Measurements from ENCODE around the gene USP38.

GRCh38 chr4:143215873-143216272 is 31.2 kb downstream of the USP38 start:
- TF ChIP-seq ELF1 (IDR thresholded peaks at IDR 0.05; ENCODE audit: borderline replicate concordance, low read depth) = no peak
- TF ChIP-seq RAD21 (IDR thresholded peaks at IDR 0.05; ENCODE audit: low read depth) = no peak
- no peak for TF ChIP-seq SP1 (IDR thresholded peaks at IDR 0.05; ENCODE audit: low read depth)
- TF ChIP-seq, protein P1, sequence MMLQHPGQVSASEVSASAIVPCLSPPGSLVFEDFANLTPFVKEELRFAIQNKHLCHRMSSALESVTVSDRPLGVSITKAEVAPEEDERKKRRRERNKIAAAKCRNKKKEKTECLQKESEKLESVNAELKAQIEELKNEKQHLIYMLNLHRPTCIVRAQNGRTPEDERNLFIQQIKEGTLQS (IDR thresholded peaks at IDR 0.05) = no peak
- TF ChIP-seq EZH2phosphoT487 (IDR thresholded peaks at IDR 0.05; ENCODE audit: borderline replicate concordance) = no peak
- no peak for TF ChIP-seq CTCF (IDR thresholded peaks at IDR 0.05 in 2 of 3, conservative IDR thresholded peaks at IDR 0.05 in 1 of 3; ENCODE audit: borderline replicate concordance in 1 of 3, insufficient read depth in 1 of 3, low read depth in 2 of 3, low read length in 2 of 3)
- no peak for TF ChIP-seq POLR2AphosphoS5 (IDR thresholded peaks at IDR 0.05; ENCODE audit: low read depth, low read length)
- TF ChIP-seq ZBTB33 (IDR thresholded peaks at IDR 0.05; ENCODE audit: extremely low read depth, insufficient replicate concordance, low read length) = no peak
- no peak for TF ChIP-seq ZFX (IDR thresholded peaks at IDR 0.05)
- TF ChIP-seq, protein P2, sequence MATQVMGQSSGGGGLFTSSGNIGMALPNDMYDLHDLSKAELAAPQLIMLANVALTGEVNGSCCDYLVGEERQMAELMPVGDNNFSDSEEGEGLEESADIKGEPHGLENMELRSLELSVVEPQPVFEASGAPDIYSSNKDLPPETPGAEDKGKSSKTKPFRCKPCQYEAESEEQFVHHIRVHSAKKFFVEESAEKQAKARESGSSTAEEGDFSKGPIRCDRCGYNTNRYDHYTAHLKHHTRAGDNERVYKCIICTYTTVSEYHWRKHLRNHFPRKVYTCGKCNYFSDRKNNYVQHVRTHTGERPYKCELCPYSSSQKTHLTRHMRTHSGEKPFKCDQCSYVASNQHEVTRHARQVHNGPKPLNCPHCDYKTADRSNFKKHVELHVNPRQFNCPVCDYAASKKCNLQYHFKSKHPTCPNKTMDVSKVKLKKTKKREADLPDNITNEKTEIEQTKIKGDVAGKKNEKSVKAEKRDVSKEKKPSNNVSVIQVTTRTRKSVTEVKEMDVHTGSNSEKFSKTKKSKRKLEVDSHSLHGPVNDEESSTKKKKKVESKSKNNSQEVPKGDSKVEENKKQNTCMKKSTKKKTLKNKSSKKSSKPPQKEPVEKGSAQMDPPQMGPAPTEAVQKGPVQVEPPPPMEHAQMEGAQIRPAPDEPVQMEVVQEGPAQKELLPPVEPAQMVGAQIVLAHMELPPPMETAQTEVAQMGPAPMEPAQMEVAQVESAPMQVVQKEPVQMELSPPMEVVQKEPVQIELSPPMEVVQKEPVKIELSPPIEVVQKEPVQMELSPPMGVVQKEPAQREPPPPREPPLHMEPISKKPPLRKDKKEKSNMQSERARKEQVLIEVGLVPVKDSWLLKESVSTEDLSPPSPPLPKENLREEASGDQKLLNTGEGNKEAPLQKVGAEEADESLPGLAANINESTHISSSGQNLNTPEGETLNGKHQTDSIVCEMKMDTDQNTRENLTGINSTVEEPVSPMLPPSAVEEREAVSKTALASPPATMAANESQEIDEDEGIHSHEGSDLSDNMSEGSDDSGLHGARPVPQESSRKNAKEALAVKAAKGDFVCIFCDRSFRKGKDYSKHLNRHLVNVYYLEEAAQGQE (IDR thresholded peaks at IDR 0.05; ENCODE audit: low read depth) = no peak
- no peak for TF ChIP-seq EZH2 (IDR thresholded peaks at IDR 0.05)
- TF ChIP-seq POLR2A (IDR thresholded peaks at IDR 0.05; ENCODE audit: borderline replicate concordance, extremely low read depth, insufficient read depth, insufficient read length) = no peak
- TF ChIP-seq FOSL1 (IDR thresholded peaks at IDR 0.05; ENCODE audit: low read depth) = no peak
